NB4 (cell line): ENCODE results near the gene RGL4.
"Not testable (repeated sequence)": the region's sequence is repeated elsewhere in the genome, so short reads cannot be mapped to it uniquely, and the experiment has no call there.

ENCODE experiments used
- DNase-seq: peaks from one replicate; pipeline ENCODE4 v3.0.0; 2010; ENCODE audit warnings: low read depth
- H3K4me3 ChIP-seq: one replicate; pipeline ENCODE4 v1.5.1; 2011; ENCODE audit warnings: mild to moderate bottlenecking, low read depth, low read length, moderate library complexity
- CTCF ChIP-seq: IDR thresholded peaks from one replicate; pipeline ENCODE4 v1.5.1; 2012; ENCODE audit warnings: low read depth, low read length
- MAX ChIP-seq: IDR thresholded peaks from 2 replicates; pipeline ENCODE4 v1.6.1; 2011; ENCODE audit warnings: low read depth, low read length
- MYC ChIP-seq: IDR thresholded peaks from 2 replicates; pipeline ENCODE4 v1.6.1; 2011; ENCODE audit warnings: low read depth, low read length
- POLR2A ChIP-seq: IDR thresholded peaks from 2 replicates; pipeline ENCODE4 v1.6.1; 2011; ENCODE audit warnings: mild to moderate bottlenecking; ENCODE audit not compliant: insufficient read length; ENCODE audit errors: extremely low read depth

Gene RGL4

GRCh38 chr22:23655891-23656475 lies 34.8 kb upstream of the RGL4 start:
- H3K4me3 ChIP-seq, result no peak overlapping the region
- TF ChIP-seq MAX (no peak), CTCF (no peak)
- no peak for DNase-seq

GRCh38 chr22:23657727-23658126 lies 33.1 kb upstream of the RGL4 start:
- no peak for TF ChIP-seq CTCF
- TF ChIP-seq POLR2A, result no peak
- no peak for TF ChIP-seq MAX
- no peak for TF ChIP-seq MYC
- no peak for DNase-seq
- H3K4me3 ChIP-seq, result no peak overlapping the region

- DNase-seq, H3K4me3 ChIP-seq: not testable (repeated sequence)
These were observed 30.4 kb upstream of the RGL4 start for GRCh38 chr22:23660381-23660780.

GRCh38 chr22:23670378-23671295 lies 20.2 kb upstream of the RGL4 start:
- TF ChIP-seq POLR2A (no peak), MAX (no peak), CTCF (no peak), MYC (no peak)
- no peak overlapping the region for H3K4me3 ChIP-seq
- DNase-seq, result no peak

GRCh38 chr22:23671387-23671786 lies 19.4 kb upstream of the RGL4 start:
- H3K4me3 ChIP-seq, DNase-seq: not testable (repeated sequence)

GRCh38 chr22:23672307-23673049 lies 18.3 kb upstream of the RGL4 start:
- H3K4me3 ChIP-seq, DNase-seq: not testable (repeated sequence)

- DNase-seq, result no peak
- no peak overlapping the region for H3K4me3 ChIP-seq
- TF ChIP-seq MAX, result no peak
- TF ChIP-seq POLR2A, result no peak
- no peak for TF ChIP-seq CTCF
- TF ChIP-seq MYC, result no peak
These were observed 17.7 kb upstream of the RGL4 start for GRCh38 chr22:23673050-23673620.
